AG04449 (cell line): ENCODE results near the gene TBC1D5.

Source experiments
- CTCF ChIA-PET: fragments of 350-600 bp; formaldehyde crosslinking; extraction: SDS; loops from one replicate; lab custom pipeline; 2021; ENCODE audit warnings: antibody characterized with exemption; lab: Yijun Ruan, JAX
- POLR2A ChIA-PET: fragments of 400-600, 350-600 bp; formaldehyde crosslinking; extraction: SDS; loops from one replicate; lab custom pipeline; 2020; ENCODE audit warnings: antibody characterized with exemption, inconsistent platforms; lab: Yijun Ruan, JAX
- DNase-seq: peaks from one replicate; pipeline ENCODE4 v3.0.0-alpha.2; 2010; ENCODE audit warnings: low read depth, low spot score
- H3K4me3 ChIP-seq: 2 replicates; pipeline ENCODE4 v1.5.1; 2011; ENCODE audit warnings: low read depth, mild to moderate bottlenecking, control low read depth, low read length
- TF ChIP-seq, protein P1 (sequence below): IDR thresholded peaks from one replicate; pipeline ENCODE4 v1.5.1; 2011; ENCODE audit warnings: mild to moderate bottlenecking, moderate library complexity, low read length, control low read depth, inconsistent platforms; ENCODE audit not compliant: insufficient read depth; ENCODE audit errors: missing control alignments

Gene TBC1D5

DNA sequence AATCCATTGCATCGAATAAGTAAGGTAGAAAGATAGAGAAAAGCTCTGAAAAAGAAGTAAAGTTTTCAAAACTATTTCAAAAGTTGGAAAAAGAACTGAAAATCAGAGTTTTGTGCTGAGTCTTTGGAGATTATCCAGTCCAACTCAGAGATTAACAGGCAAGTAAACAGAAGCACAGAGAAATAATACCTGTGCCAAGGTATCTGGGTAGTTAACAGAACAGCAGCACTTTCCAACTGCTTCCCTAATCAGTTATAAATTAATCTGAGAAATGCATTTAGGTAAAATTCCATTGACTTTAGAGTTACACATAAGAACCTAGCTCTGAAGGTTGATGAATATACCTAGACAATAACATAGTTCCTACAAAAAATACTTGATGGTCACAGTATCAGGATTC is 355.3 kb downstream of the TBC1D5 start:
- TF ChIP-seq, protein P1, sequence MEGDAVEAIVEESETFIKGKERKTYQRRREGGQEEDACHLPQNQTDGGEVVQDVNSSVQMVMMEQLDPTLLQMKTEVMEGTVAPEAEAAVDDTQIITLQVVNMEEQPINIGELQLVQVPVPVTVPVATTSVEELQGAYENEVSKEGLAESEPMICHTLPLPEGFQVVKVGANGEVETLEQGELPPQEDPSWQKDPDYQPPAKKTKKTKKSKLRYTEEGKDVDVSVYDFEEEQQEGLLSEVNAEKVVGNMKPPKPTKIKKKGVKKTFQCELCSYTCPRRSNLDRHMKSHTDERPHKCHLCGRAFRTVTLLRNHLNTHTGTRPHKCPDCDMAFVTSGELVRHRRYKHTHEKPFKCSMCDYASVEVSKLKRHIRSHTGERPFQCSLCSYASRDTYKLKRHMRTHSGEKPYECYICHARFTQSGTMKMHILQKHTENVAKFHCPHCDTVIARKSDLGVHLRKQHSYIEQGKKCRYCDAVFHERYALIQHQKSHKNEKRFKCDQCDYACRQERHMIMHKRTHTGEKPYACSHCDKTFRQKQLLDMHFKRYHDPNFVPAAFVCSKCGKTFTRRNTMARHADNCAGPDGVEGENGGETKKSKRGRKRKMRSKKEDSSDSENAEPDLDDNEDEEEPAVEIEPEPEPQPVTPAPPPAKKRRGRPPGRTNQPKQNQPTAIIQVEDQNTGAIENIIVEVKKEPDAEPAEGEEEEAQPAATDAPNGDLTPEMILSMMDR: no peak
- ChIA-PET POLR2A (no interaction called here), CTCF (no interaction called here)
- DNase-seq: no peak
- no peak overlapping the region for H3K4me3 ChIP-seq

DNA sequence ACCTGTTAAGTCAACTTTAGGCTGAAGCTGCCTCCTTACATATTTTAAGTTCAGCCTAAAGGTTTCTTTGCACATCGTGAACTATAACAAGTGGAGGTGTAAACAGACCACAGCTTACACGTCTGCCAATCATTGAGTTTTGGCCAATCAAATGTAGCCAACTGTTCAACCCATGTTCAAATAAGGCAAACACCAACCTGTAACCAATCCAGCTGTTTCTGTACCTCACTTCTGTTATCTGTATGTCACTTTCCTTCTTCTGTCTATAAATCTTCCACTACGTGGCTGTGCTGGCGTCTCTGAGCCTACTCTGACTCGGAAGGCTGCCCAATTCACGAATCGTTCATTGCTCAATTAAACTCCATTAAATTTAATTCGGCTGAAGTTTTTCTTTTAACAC is 356.0 kb downstream of the TBC1D5 start:
- ChIA-PET CTCF (interaction anchor here (0.9 kb wide), 1 partner anchor 25 kb away, joined by 3 read pairs; no protein-coding TSS in a partner anchor), POLR2A (no interaction called here)
- TF ChIP-seq, protein P1: no peak
- H3K4me3 ChIP-seq: no peak overlapping the region
- no peak for DNase-seq

DNA sequence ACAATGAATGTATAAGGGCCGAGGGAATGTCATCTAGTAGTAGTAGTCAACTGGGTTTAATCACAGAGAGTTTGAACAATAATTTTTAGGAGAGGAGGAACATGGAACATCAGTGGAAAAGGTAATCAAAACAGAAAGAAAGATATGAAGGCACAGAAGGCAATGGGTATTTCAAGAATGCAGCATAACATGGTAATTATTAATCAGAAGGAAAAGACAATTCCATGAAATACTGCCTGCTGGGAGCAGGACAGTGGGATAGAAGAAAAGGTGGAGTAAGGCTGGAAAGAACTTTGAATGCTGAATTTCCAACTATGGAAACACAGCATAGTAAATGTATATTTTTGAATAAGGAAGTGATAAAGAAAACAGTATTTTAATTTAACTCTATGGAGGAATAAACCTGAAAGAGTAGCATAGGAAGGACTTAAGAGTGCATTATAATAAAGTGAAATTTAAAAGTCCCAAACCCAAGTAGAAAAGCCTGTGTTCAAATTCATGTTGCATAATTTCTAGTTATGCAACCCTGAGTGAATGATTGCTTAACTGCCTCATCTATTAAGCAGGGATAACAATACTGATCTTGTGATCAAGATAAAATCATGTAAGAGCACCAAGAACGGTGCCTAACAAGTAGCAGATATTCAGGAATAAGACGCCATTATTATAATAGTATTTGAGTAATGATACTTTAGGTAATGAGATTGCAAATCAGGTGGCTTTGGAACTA is 357.7 kb downstream of the TBC1D5 start:
- TF ChIP-seq, protein P1: no peak
- no peak for DNase-seq
- POLR2A ChIA-PET: no interaction called here
- no peak overlapping the region for H3K4me3 ChIP-seq
- CTCF ChIA-PET: no interaction called here

DNA sequence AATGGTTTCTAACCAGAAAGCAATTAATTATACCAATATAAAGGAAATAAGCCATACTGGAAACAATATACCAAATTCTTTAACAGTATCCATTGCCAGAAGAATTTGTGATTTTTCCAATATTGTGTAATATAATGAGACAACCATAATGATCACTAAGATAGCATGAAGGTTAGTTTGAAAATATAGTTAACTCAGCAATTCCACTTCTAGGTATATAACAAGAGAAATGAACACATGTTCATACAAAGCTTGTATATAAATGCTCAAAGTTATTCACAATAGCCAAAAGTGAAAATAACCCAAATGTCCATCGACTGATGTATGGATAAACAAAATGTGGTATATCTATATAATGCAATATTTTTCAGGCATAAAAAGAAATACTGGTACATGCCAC is 369.1 kb downstream of the TBC1D5 start:
- POLR2A ChIA-PET: no interaction called here
- no peak for DNase-seq
- TF ChIP-seq, protein P1: no peak
- CTCF ChIA-PET: no interaction called here
- no peak overlapping the region for H3K4me3 ChIP-seq

DNA sequence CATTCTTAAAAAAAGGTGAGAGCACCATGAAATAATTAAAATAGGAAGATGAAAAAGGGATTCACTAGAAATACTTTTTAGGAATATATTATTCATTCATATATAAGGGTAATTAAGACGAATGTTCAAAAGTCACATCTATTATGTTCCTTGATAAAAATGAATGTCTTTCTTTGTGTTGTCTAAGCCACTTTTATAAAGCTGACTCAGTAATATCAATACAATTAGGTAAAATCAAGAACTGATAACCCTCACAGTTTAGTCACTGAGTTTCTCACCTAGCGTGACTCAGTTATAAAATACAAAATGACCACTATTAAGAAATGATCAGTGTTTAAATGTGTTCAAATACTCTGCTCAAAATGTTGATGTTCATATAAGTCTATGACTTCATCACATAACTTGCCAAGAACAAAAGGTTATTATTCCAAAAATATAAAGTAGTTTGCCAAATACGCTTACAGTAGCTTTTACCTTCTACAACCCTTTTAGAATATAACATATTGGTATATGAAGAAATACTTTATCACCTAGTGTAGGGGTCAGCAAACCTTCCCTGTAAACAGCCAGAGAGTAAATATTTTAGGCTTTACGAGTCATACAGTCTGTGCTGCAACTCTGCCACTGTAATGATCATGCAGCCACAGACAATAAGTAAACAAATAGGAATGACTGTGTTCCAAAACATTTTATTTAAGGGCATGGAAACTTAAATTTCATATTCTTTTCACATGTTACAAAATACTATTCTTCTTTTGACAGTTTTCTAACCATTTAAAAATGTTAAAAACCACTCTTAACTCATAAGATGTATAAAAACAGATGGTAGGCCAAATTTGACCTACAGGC is 369.8 kb downstream of the TBC1D5 start:
- ChIA-PET POLR2A (no interaction called here), CTCF (no interaction called here)
- TF ChIP-seq, protein P1: no peak
- DNase-seq: no peak
- no peak overlapping the region for H3K4me3 ChIP-seq

DNA sequence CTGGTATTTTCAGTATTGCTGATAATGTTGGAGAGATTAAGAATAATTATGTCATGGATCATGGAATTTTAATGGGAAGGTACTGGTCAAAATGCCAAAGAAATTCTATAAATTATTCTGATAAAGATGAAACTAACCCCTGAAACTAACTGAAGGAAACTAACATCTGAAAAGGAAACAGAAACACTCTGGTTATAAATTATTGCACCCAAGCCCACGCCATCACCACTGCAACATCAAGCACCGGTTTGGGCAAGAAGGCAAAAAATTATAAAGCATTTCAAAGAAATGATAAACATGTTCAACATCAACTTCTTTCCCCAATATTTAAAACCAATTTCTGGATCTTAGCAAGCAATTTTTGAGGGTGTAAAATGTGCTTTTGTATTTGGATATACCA is 372.5 kb downstream of the TBC1D5 start:
- no peak overlapping the region for H3K4me3 ChIP-seq
- ChIA-PET CTCF (no interaction called here), POLR2A (no interaction called here)
- no peak for DNase-seq
- TF ChIP-seq, protein P1: no peak
